ENCODE data around the gene FCSK. TPM values are rescaled to one million over a fixed set of nuclear protein-coding genes. Genes with fewer than 3 reads are reported as not detected.
"Not testable (repeated sequence)": the region's sequence is repeated elsewhere in the genome, so short reads cannot be mapped to it uniquely, and the experiment has no call there.

Gene FCSK
- 6.2 TPM for polyA plus RNA-seq (2013, experiment 1 of 2)
- polyA plus RNA-seq (2013, experiment 2 of 2) = 4.8 TPM

- Histone ChIP-seq H3K4me1 (ENCODE audit: control insufficient read depth, insufficient read depth, low read length, poor library complexity, severe bottlenecking) (no peaks in the 10 kb centered on the region), H3K4me3 (ENCODE audit: extremely low read depth, insufficient read depth, low read length, poor library complexity, severe bottlenecking) (peak within 1 kb of the TSS; percentile 86), H3K36me3 (ENCODE audit: control insufficient read depth, insufficient read depth, low read length) (no peaks in the 10 kb centered on the region), H3K27ac (ENCODE audit: low read depth, low read length, severe bottlenecking) (peak within 1 kb of the TSS; percentile 99), H3K9me3 (ENCODE audit: control insufficient read depth, low read length) (no peaks in the 10 kb centered on the region)
- WGBS, 2 experiments (ENCODE audit: insufficient coverage in 2 of 2) = 0% methylated on average over 48 to 60 of the region's 67 CpGs
Measured at GRCh38 chr16:70454222-70455034, at the start of gene FCSK. Gene FCSK (plus strand): TSS chr16:70454595. CDS start chr16:70463191, 8,596 bp downstream.

DNA sequence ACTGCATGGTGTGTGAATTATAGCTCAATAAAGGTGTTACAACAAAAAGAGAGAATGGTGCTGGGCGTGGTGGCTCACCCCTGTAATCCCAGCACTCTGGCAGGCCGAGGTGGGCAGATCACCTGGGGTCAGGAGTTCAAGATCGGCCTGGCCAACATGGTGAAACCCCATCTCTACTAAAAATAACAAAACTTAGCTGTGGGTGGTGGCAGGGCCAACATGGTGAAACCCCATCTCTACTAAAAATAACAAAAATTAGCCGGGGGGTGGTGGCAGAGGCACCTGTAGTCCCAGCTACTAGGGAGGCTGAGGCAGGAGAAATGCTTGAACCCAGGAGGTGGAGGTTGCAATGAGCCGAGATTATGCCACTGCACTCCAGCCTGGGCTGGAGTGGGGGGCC, 48.3 kb upstream of the FCSK start:
- 92 to 100% methylated on average over 3 to 5 of the region's 5 CpGs for WGBS, 2 experiments (ENCODE audit: insufficient coverage in 2 of 2)
- not testable (repeated sequence) for H3K27ac ChIP-seq (ENCODE audit: low read depth, low read length, severe bottlenecking); H3K4me3 ChIP-seq (ENCODE audit: extremely low read depth, insufficient read depth, low read length, poor library complexity, severe bottlenecking); H3K9me3 ChIP-seq (ENCODE audit: control insufficient read depth, low read length)
- peaks cover 12% of the 10 kb centered on the region for H3K4me1 ChIP-seq (ENCODE audit: control insufficient read depth, insufficient read depth, low read length, poor library complexity, severe bottlenecking)
- H3K36me3 ChIP-seq (ENCODE audit: control insufficient read depth, insufficient read depth, low read length) = peaks cover 21% of the 10 kb centered on the region

- WGBS, 2 experiments (ENCODE audit: insufficient coverage in 2 of 2) = 78 to 81% methylated on average over 6 to 7 of the region's 10 CpGs
- Histone ChIP-seq H3K9me3 (ENCODE audit: control insufficient read depth, low read length) (no peaks in the 10 kb centered on the region), H3K27ac (ENCODE audit: low read depth, low read length, severe bottlenecking) (no peak overlapping the region), H3K36me3 (ENCODE audit: control insufficient read depth, insufficient read depth, low read length) (peaks cover 38% of the 10 kb centered on the region), H3K4me1 (ENCODE audit: control insufficient read depth, insufficient read depth, low read length, poor library complexity, severe bottlenecking) (peaks cover 12% of the 10 kb centered on the region), H3K4me3 (ENCODE audit: extremely low read depth, insufficient read depth, low read length, poor library complexity, severe bottlenecking) (no peak overlapping the region)
Measured at GRCh38 chr16:70407811-70408274, 46.6 kb upstream of the FCSK start.

DNA sequence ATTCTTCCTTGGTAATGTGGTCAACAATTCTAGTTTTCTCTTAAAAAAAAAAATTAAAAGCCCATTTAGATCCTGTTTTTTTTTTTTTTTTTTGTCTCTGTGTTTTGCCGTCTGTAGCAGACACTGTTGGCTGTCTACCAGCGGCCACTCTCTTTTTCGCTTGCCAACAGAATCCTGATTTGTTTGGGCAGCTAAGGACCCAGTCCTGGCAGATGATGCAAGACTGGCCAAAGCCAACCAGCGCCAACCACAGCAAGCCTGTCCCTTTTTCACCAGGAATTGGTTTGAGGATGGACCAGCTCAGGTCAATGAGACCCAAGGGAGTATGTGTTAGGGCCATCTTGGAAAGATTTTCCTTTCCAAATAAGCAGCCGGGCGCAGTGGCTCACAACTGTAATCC, 43.7 kb upstream of the FCSK start:
- Histone ChIP-seq H3K9me3 (ENCODE audit: control insufficient read depth, low read length) (no peaks in the 10 kb centered on the region), H3K4me3 (ENCODE audit: extremely low read depth, insufficient read depth, low read length, poor library complexity, severe bottlenecking) (no peak overlapping the region), H3K4me1 (ENCODE audit: control insufficient read depth, insufficient read depth, low read length, poor library complexity, severe bottlenecking) (peaks cover 10% of the 10 kb centered on the region), H3K27ac (ENCODE audit: low read depth, low read length, severe bottlenecking) (no peak overlapping the region), H3K36me3 (ENCODE audit: control insufficient read depth, insufficient read depth, low read length) (peaks cover 48% of the 10 kb centered on the region)
- 87 to 95% methylated on average over 4 of the region's 6 CpGs for WGBS, 2 experiments (ENCODE audit: insufficient coverage in 2 of 2)

DNA sequence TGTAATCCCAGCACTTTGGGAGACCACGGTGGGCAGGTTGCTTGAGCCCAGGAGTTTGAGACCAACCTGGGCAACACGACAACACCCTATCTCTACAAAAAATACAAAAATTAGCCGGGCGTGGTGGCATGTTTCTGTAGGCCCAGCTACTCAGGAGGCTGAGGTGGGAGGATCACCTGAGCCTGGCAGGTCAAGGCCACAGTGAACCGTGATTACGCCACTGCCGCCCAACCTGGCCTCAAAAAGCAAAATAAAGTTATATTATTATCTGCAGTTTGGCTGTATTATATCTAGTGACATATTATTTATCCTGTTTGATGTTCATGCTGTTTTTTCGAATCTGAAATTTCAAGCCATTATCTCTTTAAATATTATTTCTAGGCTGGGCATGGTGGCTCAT, 42.0 kb upstream of the FCSK start:
- no peaks in the 10 kb centered on the region for H3K9me3 ChIP-seq (ENCODE audit: control insufficient read depth, low read length)
- H3K36me3 ChIP-seq (ENCODE audit: control insufficient read depth, insufficient read depth, low read length) = peaks cover 51% of the 10 kb centered on the region
- H3K4me3 ChIP-seq (ENCODE audit: extremely low read depth, insufficient read depth, low read length, poor library complexity, severe bottlenecking) = no peak overlapping the region
- no peak overlapping the region for H3K27ac ChIP-seq (ENCODE audit: low read depth, low read length, severe bottlenecking)
- H3K4me1 ChIP-seq (ENCODE audit: control insufficient read depth, insufficient read depth, low read length, poor library complexity, severe bottlenecking) = peaks cover 10% of the 10 kb centered on the region
- WGBS, 2 experiments (ENCODE audit: insufficient coverage in 2 of 2) = 71 to 100% methylated on average over 1 of the region's 8 CpGs

DNA sequence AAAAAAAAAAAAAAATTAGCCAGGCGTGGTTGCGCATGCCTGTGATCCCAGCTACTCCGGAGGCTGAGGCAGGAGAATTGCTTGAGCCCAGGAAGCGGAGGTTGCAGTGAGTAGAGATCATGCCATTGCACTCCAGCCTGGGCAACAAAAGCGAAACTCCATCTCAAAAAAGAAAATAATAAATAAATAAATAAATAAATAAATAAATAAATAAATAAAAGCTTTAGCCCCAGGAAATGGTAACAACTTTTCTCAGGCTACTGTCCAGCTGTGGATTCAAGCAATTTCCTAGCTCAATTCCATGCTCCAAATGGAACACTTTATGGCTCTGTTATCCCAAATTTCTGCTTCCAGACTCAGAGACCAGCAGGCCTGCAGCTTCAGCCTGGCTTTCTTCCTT, 40.8 kb upstream of the FCSK start:
- not testable (repeated sequence) for H3K9me3 ChIP-seq (ENCODE audit: control insufficient read depth, low read length); H3K4me3 ChIP-seq (ENCODE audit: extremely low read depth, insufficient read depth, low read length, poor library complexity, severe bottlenecking); H3K27ac ChIP-seq (ENCODE audit: low read depth, low read length, severe bottlenecking)
- WGBS, 2 experiments (ENCODE audit: insufficient coverage in 2 of 2) = 100% methylated on average over 2 of the region's 5 CpGs; no CpG with 5 or more reads in 1 of the 2 experiments
- Histone ChIP-seq H3K4me1 (ENCODE audit: control insufficient read depth, insufficient read depth, low read length, poor library complexity, severe bottlenecking) (peaks cover 11% of the 10 kb centered on the region), H3K36me3 (ENCODE audit: control insufficient read depth, insufficient read depth, low read length) (peaks cover 52% of the 10 kb centered on the region)

- Histone ChIP-seq H3K36me3 (ENCODE audit: control insufficient read depth, insufficient read depth, low read length) (peaks cover 36% of the 10 kb centered on the region), H3K4me1 (ENCODE audit: control insufficient read depth, insufficient read depth, low read length, poor library complexity, severe bottlenecking) (peaks cover 19% of the 10 kb centered on the region), H3K9me3 (ENCODE audit: control insufficient read depth, low read length) (no peaks in the 10 kb centered on the region), H3K4me3 (ENCODE audit: extremely low read depth, insufficient read depth, low read length, poor library complexity, severe bottlenecking) (no peak overlapping the region), H3K27ac (ENCODE audit: low read depth, low read length, severe bottlenecking) (peak overlapping the region; percentile 16)
- WGBS, 2 experiments (ENCODE audit: insufficient coverage in 2 of 2) = 96 to 99% methylated on average over 8 to 16 of the region's 17 CpGs
Measured at GRCh38 chr16:70416748-70417616, 37.4 kb upstream of the FCSK start.

DNA sequence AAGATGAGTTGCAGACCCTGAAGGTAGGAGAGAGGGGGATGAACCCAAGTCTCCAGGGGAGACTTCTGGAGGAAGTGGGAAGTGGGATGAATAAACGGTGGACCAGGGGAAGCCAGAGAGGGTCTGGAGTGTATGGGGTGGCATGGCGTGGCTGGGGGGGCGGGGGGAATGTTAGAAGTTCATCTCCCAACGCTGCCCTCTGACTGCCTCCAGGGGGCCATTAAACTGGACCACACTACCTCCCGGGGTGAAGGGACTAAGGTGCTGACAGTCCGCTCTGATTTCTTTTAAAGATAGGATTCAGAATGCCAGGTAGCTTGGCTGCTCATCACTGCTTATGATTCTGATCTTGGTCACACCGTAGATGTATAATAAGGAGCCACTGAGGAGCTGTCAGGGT, 36.7 kb upstream of the FCSK start:
- peaks cover 19% of the 10 kb centered on the region for H3K4me1 ChIP-seq (ENCODE audit: control insufficient read depth, insufficient read depth, low read length, poor library complexity, severe bottlenecking)
- H3K9me3 ChIP-seq (ENCODE audit: control insufficient read depth, low read length) = no peaks in the 10 kb centered on the region
- 93 to 97% methylated on average over 6 to 7 of the region's 7 CpGs for WGBS, 2 experiments (ENCODE audit: insufficient coverage in 2 of 2)
- H3K4me3 ChIP-seq (ENCODE audit: extremely low read depth, insufficient read depth, low read length, poor library complexity, severe bottlenecking) = no peak overlapping the region
- peak overlapping the region; percentile 16 for H3K27ac ChIP-seq (ENCODE audit: low read depth, low read length, severe bottlenecking)
- peaks cover 32% of the 10 kb centered on the region for H3K36me3 ChIP-seq (ENCODE audit: control insufficient read depth, insufficient read depth, low read length)

- WGBS, 2 experiments (ENCODE audit: insufficient coverage in 2 of 2) = 87 to 90% methylated on average over 4 to 8 of the region's 13 CpGs
- H3K27ac ChIP-seq (ENCODE audit: low read depth, low read length, severe bottlenecking) = peak overlapping the region; percentile 43
- no peaks in the 10 kb centered on the region for H3K9me3 ChIP-seq (ENCODE audit: control insufficient read depth, low read length)
- H3K4me1 ChIP-seq (ENCODE audit: control insufficient read depth, insufficient read depth, low read length, poor library complexity, severe bottlenecking) = peaks cover 19% of the 10 kb centered on the region
- peaks cover 27% of the 10 kb centered on the region for H3K36me3 ChIP-seq (ENCODE audit: control insufficient read depth, insufficient read depth, low read length)
- no peak overlapping the region for H3K4me3 ChIP-seq (ENCODE audit: extremely low read depth, insufficient read depth, low read length, poor library complexity, severe bottlenecking)
Measured at GRCh38 chr16:70418274-70418992, 36.0 kb upstream of the FCSK start.

DNA sequence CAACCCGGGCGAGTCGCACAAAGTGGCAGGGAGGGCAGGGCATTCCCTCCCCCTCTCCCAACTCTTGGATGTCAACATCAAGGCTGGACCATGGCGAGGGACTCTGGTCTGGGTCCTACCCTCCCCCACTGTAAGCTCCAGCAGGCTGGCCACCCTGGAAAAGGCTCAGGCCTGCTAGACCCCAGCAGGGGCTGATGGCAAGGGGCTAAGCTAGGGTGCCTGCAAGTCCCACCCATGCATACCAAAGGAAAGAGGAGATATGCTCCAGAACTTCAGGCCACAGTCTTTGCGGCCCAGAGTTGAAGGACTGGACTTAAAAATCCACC, 35.4 kb upstream of the FCSK start:
- no peak overlapping the region for H3K27ac ChIP-seq (ENCODE audit: low read depth, low read length, severe bottlenecking)
- H3K4me3 ChIP-seq (ENCODE audit: extremely low read depth, insufficient read depth, low read length, poor library complexity, severe bottlenecking) = no peak overlapping the region
- H3K36me3 ChIP-seq (ENCODE audit: control insufficient read depth, insufficient read depth, low read length) = peaks cover 27% of the 10 kb centered on the region
- 88% methylated on average over 4 of the region's 5 CpGs for WGBS, 2 experiments (ENCODE audit: insufficient coverage in 2 of 2)
- peaks cover 19% of the 10 kb centered on the region for H3K4me1 ChIP-seq (ENCODE audit: control insufficient read depth, insufficient read depth, low read length, poor library complexity, severe bottlenecking)
- H3K9me3 ChIP-seq (ENCODE audit: control insufficient read depth, low read length) = no peaks in the 10 kb centered on the region

All from mesodermal cell (in vitro differentiated cells).